K562 (cell line): Measurements from ENCODE around the gene OR2T11. TPM values are rescaled to one million over a fixed set of nuclear protein-coding genes. Genes with fewer than 3 reads are reported as not detected.

Experiments
- ATAC-seq: fragments of 200-7000 bp; cut with Tn5 transposase; 3 replicates; pipeline ENCODE4 v1.9.1; 2020; ENCODE audit warnings: moderate library complexity
- BruUV-seq: library from RNA; stranded (reverse); fragments of 400-500 nt; replicated peaks from 2 replicates; lab custom pipeline; 2021; lab: Mats Ljungman, UMichigan
- CTCF ChIA-PET: fragments of 300-600 bp; formaldehyde crosslinking; extraction: SDS; loops from one replicate; lab custom pipeline; 2021; ENCODE audit warnings: low intra/inter-chr PET ratio; lab: Yijun Ruan, JAX
- POLR2A ChIA-PET: fragments of 300-600, 350-650 bp; sonication (Branson Sonifier 250); formaldehyde crosslinking; extraction: SDS; loops from one replicate; lab custom pipeline; 2021; ENCODE audit warnings: antibody characterized with exemption, inconsistent platforms; lab: Yijun Ruan, JAX
- DNase-seq, 4 experiments: peaks; one replicate each; pipeline versions ENCODE4 v3.0.0 to v3.0.0-alpha.2; 2011 to 2018; ENCODE audit warnings: low spot score in 3 of 4, mixed read lengths in 3 of 4; ENCODE audit errors: extremely low read depth in 1 of 4
- FAIRE-seq: peaks from 2 replicates; lab custom pipeline; 2011; peaks lifted over from hg19 to GRCh38; lab: Jason Lieb, UNC
- H2AFZ ChIP-seq: 2 replicates; pipeline ENCODE4 v1.6.0; 2011; ENCODE audit warnings: low read depth, low read length, control low read depth, inconsistent platforms
- H3K27ac ChIP-seq: fragments of 200-600 bp; 3 replicates; pipeline ENCODE4 v1.8.0; 2011; ENCODE audit warnings: low read depth, mild to moderate bottlenecking, control low read depth, inconsistent platforms, low read length, moderate library complexity, mixed read lengths; ENCODE audit errors: extremely low read depth
- H3K27me3 ChIP-seq, 2 experiments: fragments of 300-600 bp in 1 of 2; 2 replicates in 1 of 2; 3 replicates in 1 of 2; pipeline versions ENCODE4 v1.6.0 to v1.8.0; 2011; ENCODE audit warnings: inconsistent platforms in 2 of 2, low read length in 2 of 2, mild to moderate bottlenecking in 1 of 2, mixed read lengths in 1 of 2, moderate library complexity in 1 of 2; ENCODE audit not compliant: control insufficient read depth in 2 of 2, insufficient read depth in 2 of 2
- H3K36me3 ChIP-seq: fragments of 300-600 bp; 3 replicates; pipeline ENCODE4 v1.8.0; 2011; ENCODE audit warnings: mild to moderate bottlenecking, low read length, inconsistent platforms; ENCODE audit not compliant: control insufficient read depth, insufficient read depth
- H3K4me1 ChIP-seq, 2 experiments: fragments of 200-600 bp in 1 of 2; replicated peaks in 1 of 2; 2 replicates in 1 of 2; 3 replicates in 1 of 2; pipeline versions ENCODE4 v1.5.1 to v1.8.0; 2011; ENCODE audit warnings: inconsistent platforms in 2 of 2, low read length in 2 of 2, mild to moderate bottlenecking in 1 of 2, mixed read lengths in 1 of 2, moderate library complexity in 1 of 2; ENCODE audit not compliant: control insufficient read depth in 2 of 2, insufficient read depth in 2 of 2
- H3K4me2 ChIP-seq: 2 replicates; pipeline ENCODE4 v1.6.1; 2011; ENCODE audit warnings: low read length, control low read depth, inconsistent platforms, mixed read lengths; ENCODE audit not compliant: insufficient read depth
- H3K4me3 ChIP-seq: fragments of 200-600 bp; sonication (generic), shearing (Covaris generic); 2 replicates; pipeline ENCODE4 v1.5.1; 2016; ENCODE audit warnings: control low read depth, inconsistent platforms
- H3K79me2 ChIP-seq: fragments of 200-600 bp; 3 replicates; pipeline ENCODE4 v1.8.0; 2011; ENCODE audit warnings: low read length, inconsistent platforms; ENCODE audit not compliant: control insufficient read depth, insufficient read depth
- H3K9ac ChIP-seq, 2 experiments: 2 replicates each; pipeline versions ENCODE4 v1.6.0 to v1.6.1; 2011; ENCODE audit warnings: low read depth in 2 of 2, low read length in 2 of 2, control low read depth in 1 of 2, inconsistent platforms in 1 of 2, mild to moderate bottlenecking in 1 of 2, mixed read lengths in 1 of 2; ENCODE audit not compliant: insufficient read depth in 1 of 2
- H3K9me1 ChIP-seq: one replicate; pipeline ENCODE4 v1.6.0; 2011; ENCODE audit warnings: inconsistent platforms, mild to moderate bottlenecking, low read length, moderate library complexity; ENCODE audit not compliant: control insufficient read depth, insufficient read depth
- H3K9me3 ChIP-seq: replicated peaks from 2 replicates; pipeline ENCODE4 v1.5.1; 2011; ENCODE audit warnings: low read depth, low read length, inconsistent platforms; ENCODE audit not compliant: control insufficient read depth, insufficient read depth
- H4K20me1 ChIP-seq: replicated peaks from 2 replicates; pipeline ENCODE4 v1.6.1; 2011; ENCODE audit warnings: low read length, inconsistent platforms, mixed read lengths; ENCODE audit not compliant: control insufficient read depth, insufficient read depth
- GTF2E2 ChIP-seq: fragments of 200-800 bp; sonication (Bioruptor generic); IDR thresholded peaks from 2 replicates; pipeline ENCODE4 v1.6.1; 2016; ENCODE audit warnings: missing genetic modification characterization, missing compliant biosample characterization
- HDAC6 ChIP-seq: IDR thresholded peaks from 2 replicates; pipeline ENCODE4 v1.6.1; 2012; ENCODE audit warnings: low read depth, mild to moderate bottlenecking, control low read depth, inconsistent platforms, low read length, moderate library complexity
- ID3 ChIP-seq, 2 experiments: fragments of 250-450 bp in 1 of 2; fragments of 450-650 bp in 1 of 2; sonication (Bioruptor Pico) in 1 of 2; IDR thresholded peaks; 2 replicates each; pipeline versions ENCODE4 v1.6.1 to v1.8.0; 2016 to 2021; ENCODE audit warnings: mild to moderate bottlenecking in 2 of 2, moderate library complexity in 2 of 2, missing compliant biosample characterization in 1 of 2, missing genetic modification characterization in 1 of 2
- JUNB ChIP-seq: fragments of 450-650 bp; formaldehyde crosslinking; conservative IDR thresholded peaks from 2 replicates; pipeline ENCODE4 v1.4.0; 2020; ENCODE audit warnings: mild to moderate bottlenecking
- MTA1 ChIP-seq: fragments of 450-650 bp; IDR thresholded peaks from 2 replicates; pipeline ENCODE4 v1.6.1; 2017; ENCODE audit warnings: borderline replicate concordance
- NR3C1 ChIP-seq: sonication (generic); formaldehyde crosslinking; IDR thresholded peaks from 2 replicates; pipeline ENCODE4 v1.8.1; 2022; ENCODE audit warnings: missing genetic modification reagents
- PKNOX1 ChIP-seq: fragments of 450-650 bp; IDR thresholded peaks from 2 replicates; pipeline ENCODE4 v1.6.1; 2016
- POLR2AphosphoS2 ChIP-seq: IDR thresholded peaks from 2 replicates; pipeline ENCODE4 v1.6.1; 2012; ENCODE audit warnings: low read length, improper control_type of control experiment
- TEAD2 ChIP-seq: fragments of 450-650 bp; IDR thresholded peaks from 2 replicates; pipeline ENCODE4 v1.6.1; 2016; ENCODE audit warnings: missing genetic modification characterization, control low read depth, missing compliant biosample characterization
- ZBTB1 ChIP-seq: sonication (generic); formaldehyde crosslinking; IDR thresholded peaks from 2 replicates; pipeline ENCODE4 v1.8.1; 2023; ENCODE audit warnings: missing genetic modification reagents, low read depth, mild to moderate bottlenecking, borderline replicate concordance
- ZBTB33 ChIP-seq: sonication (generic); formaldehyde crosslinking; IDR thresholded peaks from 2 replicates; pipeline ENCODE4 v1.8.1; 2023; ENCODE audit warnings: mild to moderate bottlenecking, missing genetic modification reagents
- ZFX ChIP-seq: sonication (generic); formaldehyde crosslinking; IDR thresholded peaks from 2 replicates; pipeline ENCODE4 v1.8.0; 2022; ENCODE audit warnings: mild to moderate bottlenecking, missing genetic modification reagents, moderate library complexity
- ZNF174 ChIP-seq: fragments of 250-450 bp; sonication (Bioruptor Pico); IDR thresholded peaks from 2 replicates; pipeline ENCODE4 v1.4.0; 2020; ENCODE audit warnings: mild to moderate bottlenecking
- ZNF23 ChIP-seq: fragments of 250-450 bp; sonication (Bioruptor Pico); IDR thresholded peaks from 2 replicates; pipeline ENCODE4 v1.4.0; 2020; ENCODE audit warnings: mild to moderate bottlenecking
- ZNF551 ChIP-seq: fragments of 250-450 bp; sonication (Bioruptor Pico); IDR thresholded peaks from 2 replicates; pipeline ENCODE4 v1.5.0; 2021; ENCODE audit warnings: mild to moderate bottlenecking, moderate library complexity
- ZNF76 ChIP-seq: fragments of 250-450 bp; sonication (Bioruptor Pico); IDR thresholded peaks from 2 replicates; pipeline ENCODE4 v1.4.0; 2020; ENCODE audit warnings: mild to moderate bottlenecking, moderate library complexity, borderline replicate concordance
- WGBS: fragments of 100-300 bp; shearing (Covaris generic); methylation state at CpG from one replicate; pipeline ENCODE4 v1.1.6; 2016; ENCODE audit warnings: low coverage, mixed read lengths; ENCODE audit not compliant: insufficient coverage; ENCODE audit errors: missing lambda C conversion rate; 5-methylcytosine and 5-hydroxymethylcytosine counted together
- in situ Hi-C: fragments of 300-500 bp; cut with MboI; formaldehyde crosslinking; loops from 4 replicates; pipeline ENCODE4 v1.15.0; 2018; ENCODE audit warnings: inconsistent platforms, mixed read lengths
- intact Hi-C: fragments of 100-400 bp; cut with micrococcal nuclease; formaldehyde crosslinking; loops from 2 replicates; pipeline ENCODE4 v1.14.2; 2022
- polyA plus RNA-seq, 8 experiments: library from polyadenylated mRNA; depleted of rRNA in 4 of 8; stranded (reverse) in 5 of 8; unstranded in 3 of 8; fragments of >200 nt; fragmentation: Nextera tagmentation in 2 of 8; fragmentation: Illumina TruSeq in 1 of 8; extraction: Ambion mirVana in 2 of 8; extraction: Trizol in 1 of 8; gene quantifications; 2 replicates each; pipeline versions ENCODE4 v1.2.1 to v1.2.3, GENCODE V29; 2011 to 2014; ENCODE audit warnings: inconsistent platforms in 1 of 8, missing spikeins in 1 of 8
- total RNA-seq, 7 experiments: library from RNA; depleted of rRNA in 6 of 7; stranded (reverse); fragments of >200 nt in 6 of 7; fragmentation: Illumina TruSeq in 2 of 7; extraction: Trizol in 2 of 7; gene quantifications; 2 replicates each; pipeline versions ENCODE4 v1.2.1 to v1.2.3, GENCODE V29; 2011 to 2021; ENCODE audit warnings: low replicate concordance in 1 of 7

OR2T11 gene
- total and polyA plus RNA-seq, 9 of the 15 experiments (the other 6 are each of a cell fraction or from before 2014, with no cell fraction given) = not detected

GRCh38 chr1:248613742-248614141 lies 21.1 kb downstream of the OR2T11 start:
- no peak overlapping the region for H3K27ac ChIP-seq
- WGBS = no CpG with 5 or more reads among the region's 1 CpG
- ChIA-PET CTCF (no interaction called here), POLR2A (no interaction called here)
- H3K4me1 ChIP-seq = no peaks in the 10 kb centered on the region
- in situ Hi-C loops = no loop called here
- DNase-seq (no peak), ATAC-seq (no peak), FAIRE-seq (no peak)
- H3K9me1 ChIP-seq = no peaks in the 10 kb centered on the region
- H3K27me3 ChIP-seq = no peaks in the 10 kb centered on the region
- H3K4me3 ChIP-seq = no peak overlapping the region
- H3K4me2 ChIP-seq = no peak overlapping the region
- no peak overlapping the region for H3K9ac ChIP-seq
- no TSS peak for BruUV-seq
- intact Hi-C loops = no loop called here
- H3K9me3 ChIP-seq = no peaks in the 10 kb centered on the region
- no peaks in the 10 kb centered on the region for H4K20me1 ChIP-seq
- no peaks in the 10 kb centered on the region for H3K36me3 ChIP-seq
- no peak overlapping the region for H2AFZ ChIP-seq
- H3K79me2 ChIP-seq = no peaks in the 10 kb centered on the region
- TF ChIP-seq NR3C1 (CRISPR knock-in tag) = no peak
- TF ChIP-seq ZNF23 = no peak
- no peak for TF ChIP-seq TEAD2 (tag)
- no peak for TF ChIP-seq POLR2AphosphoS2
- no peak for TF ChIP-seq ZBTB33 (CRISPR knock-in tag)
- no peak for TF ChIP-seq ID3 (CRISPR knock-in tag; IDR thresholded peaks at IDR 0.05)
- no peak for TF ChIP-seq ID3 (tag; IDR thresholded peaks at IDR 0.05)
- no peak for TF ChIP-seq GTF2E2 (tag)
- TF ChIP-seq HDAC6 = no peak
- no peak for TF ChIP-seq ZFX (CRISPR knock-in tag)
- no peak for TF ChIP-seq ZNF174 (CRISPR knock-in tag)
- TF ChIP-seq JUNB = no peak
- no peak for TF ChIP-seq ZBTB1 (CRISPR knock-in tag)
- no peak for TF ChIP-seq MTA1
- no peak for TF ChIP-seq ZNF76 (CRISPR knock-in tag)
- no peak for TF ChIP-seq PKNOX1
- TF ChIP-seq ZNF551 (CRISPR knock-in tag) = no peak
